WI38 (cell line): ENCODE data around the gene OPCML.

Experiments used
- H3K4me3 ChIP-seq: 2 replicates; pipeline ENCODE4 v1.5.1; 2011; ENCODE audit warnings: low read depth, mild to moderate bottlenecking, control low read depth, low read length
- CTCF ChIP-seq: IDR thresholded peaks from 2 replicates; pipeline ENCODE4 v1.5.1; 2012; ENCODE audit warnings: low read depth, mild to moderate bottlenecking, control low read depth, low read length

Gene OPCML

GRCh38 chr11:132894606-132895005, 637.7 kb downstream of the OPCML start:
- TF ChIP-seq CTCF: no peak
- no peak overlapping the region for H3K4me3 ChIP-seq

GRCh38 chr11:132892876-132893275, 639.4 kb downstream of the OPCML start:
- no peak overlapping the region for H3K4me3 ChIP-seq
- no peak for TF ChIP-seq CTCF

GRCh38 chr11:132888226-132888625, 644.1 kb downstream of the OPCML start:
- H3K4me3 ChIP-seq: no peak overlapping the region
- TF ChIP-seq CTCF: no peak

GRCh38 chr11:132886335-132886734, 646.0 kb downstream of the OPCML start:
- H3K4me3 ChIP-seq: no peak overlapping the region
- TF ChIP-seq CTCF: no peak

- H3K4me3 ChIP-seq: no peak overlapping the region
- TF ChIP-seq CTCF: no peak
These were observed 649.1 kb downstream of the OPCML start for GRCh38 chr11:132883241-132883640.

- no peak for TF ChIP-seq CTCF
- no peak overlapping the region for H3K4me3 ChIP-seq
These were observed 650.7 kb downstream of the OPCML start for GRCh38 chr11:132881622-132882021.

GRCh38 chr11:132878111-132878510, 654.2 kb downstream of the OPCML start:
- TF ChIP-seq CTCF: no peak
- H3K4me3 ChIP-seq: no peak overlapping the region
